ENCODE results near the gene BTBD6. TPM values are rescaled to one million over a fixed set of nuclear protein-coding genes. Genes with fewer than 3 reads are reported as not detected.
A peak's percentile ranks its signal among the peaks of the same experiment; 100 is the strongest.

BTBD6 gene
- total and polyA plus RNA-seq, 2 donors (not counting 1 experiment from before 2014, with no cell fraction given), result 31.9 to 49.9 TPM

- no peak for DNase-seq (ENCODE audit: low read depth in 2 of 2)
- H2AFZ ChIP-seq (ENCODE audit: low read length), result no peak overlapping the region
- no peak overlapping the region for H3K4me2 ChIP-seq (ENCODE audit: extremely low read depth, insufficient read depth, low read length)
- H3K9ac ChIP-seq (ENCODE audit: insufficient read depth, low read length), result no peak overlapping the region
- H3K27ac ChIP-seq (ENCODE audit: insufficient read depth, low read length), result no peak overlapping the region
- H3K4me3 ChIP-seq (replicated peaks in 1 of 4; ENCODE audit: control extremely low read depth in 1 of 4, insufficient read depth in 1 of 4, low read depth in 3 of 4, low read length in 4 of 4), result no peak overlapping the region
- TF ChIP-seq EZH2 (IDR thresholded peaks at IDR 0.05; ENCODE audit: low read length, missing control alignments), result no peak
- no peak for TF ChIP-seq CTCF (conservative IDR thresholded peaks at IDR 0.05 in 1 of 2, IDR thresholded peaks at IDR 0.05 in 1 of 2; ENCODE audit: low read depth in 1 of 2, low read length in 2 of 2)
- H3K9me3 ChIP-seq (ENCODE audit: control insufficient read depth, insufficient read depth, low read depth, low read length), result no peaks in the 10 kb centered on the region
- no peaks in the 10 kb centered on the region for H3K27me3 ChIP-seq (ENCODE audit: control insufficient read depth, insufficient read depth, low read length)
- no peaks in the 10 kb centered on the region for H3K79me2 ChIP-seq (ENCODE audit: control insufficient read depth, insufficient read depth, low read length)
- no peaks in the 10 kb centered on the region for H4K20me1 ChIP-seq (ENCODE audit: control insufficient read depth, extremely low read depth, insufficient read depth, low read length)
- H3K4me1 ChIP-seq (ENCODE audit: control insufficient read depth, extremely low read depth, insufficient read depth, low read length), result no peaks in the 10 kb centered on the region
- H3K36me3 ChIP-seq (ENCODE audit: control insufficient read depth, insufficient read depth, low read length), result peaks cover 16% of the 10 kb centered on the region
Measured at GRCh38 chr14:105220699-105221597, 27.4 kb upstream of the BTBD6 start.

- Histone ChIP-seq H3K79me2 (ENCODE audit: control insufficient read depth, insufficient read depth, low read length) (no peaks in the 10 kb centered on the region), H3K9ac (ENCODE audit: insufficient read depth, low read length) (no peak overlapping the region), H2AFZ (ENCODE audit: low read length) (no peak overlapping the region), H3K27ac (ENCODE audit: insufficient read depth, low read length) (no peak overlapping the region), H3K27me3 (ENCODE audit: control insufficient read depth, insufficient read depth, low read length) (no peaks in the 10 kb centered on the region), H3K4me3 (replicated peaks in 1 of 4; ENCODE audit: control extremely low read depth in 1 of 4, insufficient read depth in 1 of 4, low read depth in 3 of 4, low read length in 4 of 4) (no peak overlapping the region), H3K4me1 (ENCODE audit: control insufficient read depth, extremely low read depth, insufficient read depth, low read length) (no peaks in the 10 kb centered on the region), H3K9me3 (ENCODE audit: control insufficient read depth, insufficient read depth, low read depth, low read length) (no peaks in the 10 kb centered on the region), H3K36me3 (ENCODE audit: control insufficient read depth, insufficient read depth, low read length) (peaks cover 16% of the 10 kb centered on the region), H3K4me2 (ENCODE audit: extremely low read depth, insufficient read depth, low read length) (no peak overlapping the region), H4K20me1 (ENCODE audit: control insufficient read depth, extremely low read depth, insufficient read depth, low read length) (no peaks in the 10 kb centered on the region)
- TF ChIP-seq CTCF (conservative IDR thresholded peaks at IDR 0.05 in 1 of 2, IDR thresholded peaks at IDR 0.05 in 1 of 2; ENCODE audit: low read depth in 1 of 2, low read length in 2 of 2) (no peak), EZH2 (IDR thresholded peaks at IDR 0.05; ENCODE audit: low read length, missing control alignments) (no peak)
- DNase-seq (ENCODE audit: low read depth in 2 of 2), result no peak
Measured at GRCh38 chr14:105221598-105222178, 26.6 kb upstream of the BTBD6 start.

- Histone ChIP-seq H3K79me2 (ENCODE audit: control insufficient read depth, insufficient read depth, low read length) (no peaks in the 10 kb centered on the region), H4K20me1 (ENCODE audit: control insufficient read depth, extremely low read depth, insufficient read depth, low read length) (no peaks in the 10 kb centered on the region), H3K9ac (ENCODE audit: insufficient read depth, low read length) (no peak overlapping the region), H3K36me3 (ENCODE audit: control insufficient read depth, insufficient read depth, low read length) (peaks cover 12% of the 10 kb centered on the region), H3K27ac (ENCODE audit: insufficient read depth, low read length) (no peak overlapping the region), H3K4me3 (replicated peaks in 1 of 4; ENCODE audit: control extremely low read depth in 1 of 4, insufficient read depth in 1 of 4, low read depth in 3 of 4, low read length in 4 of 4) (no peak overlapping the region), H2AFZ (ENCODE audit: low read length) (no peak overlapping the region), H3K4me1 (ENCODE audit: control insufficient read depth, extremely low read depth, insufficient read depth, low read length) (no peaks in the 10 kb centered on the region), H3K4me2 (ENCODE audit: extremely low read depth, insufficient read depth, low read length) (no peak overlapping the region), H3K27me3 (ENCODE audit: control insufficient read depth, insufficient read depth, low read length) (no peaks in the 10 kb centered on the region), H3K9me3 (ENCODE audit: control insufficient read depth, insufficient read depth, low read depth, low read length) (no peaks in the 10 kb centered on the region)
- peak in 1 of 2 donors; percentile 77 for DNase-seq (ENCODE audit: low read depth in 2 of 2)
- TF ChIP-seq EZH2 (IDR thresholded peaks at IDR 0.05; ENCODE audit: low read length, missing control alignments), result no peak
- TF ChIP-seq CTCF (conservative IDR thresholded peaks at IDR 0.05 in 1 of 2, IDR thresholded peaks at IDR 0.05 in 1 of 2; ENCODE audit: low read depth in 1 of 2, low read length in 2 of 2), result no peak
Measured at GRCh38 chr14:105223260-105223659, 25.1 kb upstream of the BTBD6 start.
